Tibial nerve (tissue), 4 donors: ENCODE results near the gene SCN2B. TPM values are rescaled to one million over a fixed set of nuclear protein-coding genes. Genes with fewer than 3 reads are reported as not detected.
"Not testable (repeated sequence)": the region's sequence is repeated elsewhere in the genome, so short reads cannot be mapped to it uniquely, and the experiment has no call there.

Experiments used
- DNase-seq, 2 donors: peaks; one replicate each; pipeline ENCODE4 v3.0.0-alpha.2; 2019; ENCODE audit warnings: low spot score in 2 of 2
- H3K27ac ChIP-seq, 4 donors: fragments of 200-600 bp; sonication (generic) in 3 of 4; one replicate each; pipeline ENCODE4 v1.5.1; 2017 to 2019; ENCODE audit warnings: mild to moderate bottlenecking in 1 of 4
- H3K27me3 ChIP-seq, 2 donors: fragments of 200-600 bp; sonication (generic) in 1 of 2; one replicate each; pipeline versions ENCODE4 v1.5.1 to v1.6.0; 2017 to 2019
- H3K36me3 ChIP-seq, 3 donors: fragments of 200-600 bp; sonication (generic); one replicate each; pipeline ENCODE4 v1.5.1; 2018 to 2019
- H3K4me1 ChIP-seq, 4 donors: fragments of 200-600 bp; sonication (generic) in 3 of 4; one replicate each; pipeline ENCODE4 v1.5.1; 2017 to 2019
- H3K4me3 ChIP-seq, 4 donors: fragments of 200-600 bp; sonication (generic) in 3 of 4; one replicate each; pipeline ENCODE4 v1.5.1; 2017 to 2019; ENCODE audit warnings: mild to moderate bottlenecking in 1 of 4, moderate library complexity in 1 of 4
- H3K9me3 ChIP-seq, 4 donors: fragments of 200-600 bp; sonication (generic) in 3 of 4; one replicate each; pipeline ENCODE4 v1.5.1; 2017 to 2019
- EP300 ChIP-seq, 2 donors: sonication (generic); formaldehyde crosslinking; IDR thresholded peaks; one replicate each; pipeline ENCODE4 v1.6.1; 2017; ENCODE audit warnings: antibody characterized with exemption in 2 of 2, mild to moderate bottlenecking in 1 of 2
- POLR2A ChIP-seq, 2 donors: fragments of 450-650 bp; IDR thresholded peaks; one replicate each; pipeline ENCODE4 v1.6.1; 2017; ENCODE audit warnings: antibody characterized with exemption in 2 of 2, mild to moderate bottlenecking in 2 of 2, moderate library complexity in 2 of 2
- WGBS, 2 donors: methylation state at CpG; one replicate each; pipeline ENCODE4 v1.1.5; 2018; 5-methylcytosine and 5-hydroxymethylcytosine counted together
- total RNA-seq, 4 donors: library from RNA; depleted of rRNA; stranded (reverse); fragments of >200 nt; gene quantifications; one replicate each; pipeline ENCODE4 v1.1.0, GENCODE V29; 2016
- TF ChIP-seq, protein P1 (sequence below), 5 experiments: fragments of 200-600 bp in 3 of 5; fragments of 450-650 bp in 2 of 5; sonication (generic) in 3 of 5; IDR thresholded peaks; one replicate each; pipeline ENCODE4 v1.5.1; 2016 to 2019; ENCODE audit warnings: antibody characterized with exemption in 5 of 5, mild to moderate bottlenecking in 3 of 5, moderate library complexity in 2 of 5

The SCN2B gene
- total RNA-seq, 4 donors from 2014 or later, result 0.78 to 1.3 (median 0.87) TPM; not detected in 1

DNA sequence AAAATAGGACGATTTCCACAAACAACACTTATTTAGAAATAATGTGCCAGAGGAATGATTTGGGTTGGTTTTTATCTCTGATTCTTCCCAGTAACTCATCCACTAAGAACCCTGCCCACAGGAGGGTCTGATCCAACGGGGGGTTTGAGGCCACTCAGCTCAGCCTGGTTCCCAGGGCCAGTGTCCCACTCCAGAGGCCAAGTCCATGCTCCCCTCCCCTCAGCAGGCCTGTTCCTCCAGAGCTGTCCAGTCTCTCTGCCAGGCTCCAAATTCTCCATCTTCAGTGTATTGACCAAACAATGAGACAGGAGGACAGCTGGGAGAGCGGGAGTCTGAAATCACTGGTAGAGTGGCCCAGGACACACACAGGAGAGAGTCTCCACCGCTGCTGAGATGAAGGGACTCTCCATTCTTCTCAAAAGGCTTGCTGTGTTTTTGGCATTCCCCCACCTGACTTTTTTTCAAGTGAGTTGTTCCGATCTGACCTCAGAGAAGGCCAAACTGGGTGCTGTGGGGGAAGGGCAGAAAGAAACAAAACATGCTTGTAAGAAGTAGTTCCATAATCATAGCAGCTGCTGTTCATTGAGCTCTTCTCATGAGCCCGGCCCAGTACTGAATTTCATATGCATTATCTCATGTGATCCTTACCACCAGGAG lies 17.6 kb upstream of the SCN2B start:
- Histone ChIP-seq H3K27me3 (no peaks in the 10 kb centered on the region), H3K4me1 (peaks cover 0 to 21% (median 6%) of the 10 kb centered on the region in 4 donors), H3K4me3 (no peak overlapping the region), H3K27ac (no peak overlapping the region), H3K9me3 (peaks cover 0 to 5% (median 0%) of the 10 kb centered on the region in 4 donors), H3K36me3 (no peaks in the 10 kb centered on the region)
- TF ChIP-seq, protein P1, sequence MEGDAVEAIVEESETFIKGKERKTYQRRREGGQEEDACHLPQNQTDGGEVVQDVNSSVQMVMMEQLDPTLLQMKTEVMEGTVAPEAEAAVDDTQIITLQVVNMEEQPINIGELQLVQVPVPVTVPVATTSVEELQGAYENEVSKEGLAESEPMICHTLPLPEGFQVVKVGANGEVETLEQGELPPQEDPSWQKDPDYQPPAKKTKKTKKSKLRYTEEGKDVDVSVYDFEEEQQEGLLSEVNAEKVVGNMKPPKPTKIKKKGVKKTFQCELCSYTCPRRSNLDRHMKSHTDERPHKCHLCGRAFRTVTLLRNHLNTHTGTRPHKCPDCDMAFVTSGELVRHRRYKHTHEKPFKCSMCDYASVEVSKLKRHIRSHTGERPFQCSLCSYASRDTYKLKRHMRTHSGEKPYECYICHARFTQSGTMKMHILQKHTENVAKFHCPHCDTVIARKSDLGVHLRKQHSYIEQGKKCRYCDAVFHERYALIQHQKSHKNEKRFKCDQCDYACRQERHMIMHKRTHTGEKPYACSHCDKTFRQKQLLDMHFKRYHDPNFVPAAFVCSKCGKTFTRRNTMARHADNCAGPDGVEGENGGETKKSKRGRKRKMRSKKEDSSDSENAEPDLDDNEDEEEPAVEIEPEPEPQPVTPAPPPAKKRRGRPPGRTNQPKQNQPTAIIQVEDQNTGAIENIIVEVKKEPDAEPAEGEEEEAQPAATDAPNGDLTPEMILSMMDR (IDR thresholded peaks at IDR 0.05), result no peak
- TF ChIP-seq EP300 (IDR thresholded peaks at IDR 0.05) (no peak), POLR2A (IDR thresholded peaks at IDR 0.05) (no peak)
- 60 to 64% methylated on average over 6 of the region's 6 CpGs for WGBS, 2 donors
- no peak for DNase-seq

DNA sequence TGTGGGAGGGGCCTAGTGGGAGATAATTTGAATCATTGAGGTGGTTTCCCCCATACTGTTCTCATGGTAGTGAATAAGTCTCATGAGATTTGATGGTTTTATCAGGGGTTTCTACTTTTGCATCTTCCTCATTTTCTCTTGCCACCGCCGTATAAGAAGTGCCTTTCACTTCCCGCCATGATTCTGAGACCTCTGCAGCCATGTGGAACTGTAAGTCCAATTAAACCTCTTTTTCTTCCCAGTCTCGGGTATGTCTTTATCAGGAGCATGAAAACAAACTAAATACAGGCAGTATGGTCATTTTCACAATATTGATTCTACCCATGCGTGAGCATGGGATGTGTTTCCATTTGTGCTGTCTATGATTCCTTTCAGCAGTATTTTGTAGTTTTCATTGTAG lies 16.4 kb upstream of the SCN2B start:
- H3K27me3 ChIP-seq, H3K9me3 ChIP-seq, H3K4me3 ChIP-seq, H3K36me3 ChIP-seq, H3K27ac ChIP-seq, DNase-seq: not testable (repeated sequence)
- peaks cover 0 to 12% (median 6%) of the 10 kb centered on the region in 4 donors for H3K4me1 ChIP-seq
- 92 to 93% methylated on average over 5 of the region's 5 CpGs for WGBS, 2 donors

DNA sequence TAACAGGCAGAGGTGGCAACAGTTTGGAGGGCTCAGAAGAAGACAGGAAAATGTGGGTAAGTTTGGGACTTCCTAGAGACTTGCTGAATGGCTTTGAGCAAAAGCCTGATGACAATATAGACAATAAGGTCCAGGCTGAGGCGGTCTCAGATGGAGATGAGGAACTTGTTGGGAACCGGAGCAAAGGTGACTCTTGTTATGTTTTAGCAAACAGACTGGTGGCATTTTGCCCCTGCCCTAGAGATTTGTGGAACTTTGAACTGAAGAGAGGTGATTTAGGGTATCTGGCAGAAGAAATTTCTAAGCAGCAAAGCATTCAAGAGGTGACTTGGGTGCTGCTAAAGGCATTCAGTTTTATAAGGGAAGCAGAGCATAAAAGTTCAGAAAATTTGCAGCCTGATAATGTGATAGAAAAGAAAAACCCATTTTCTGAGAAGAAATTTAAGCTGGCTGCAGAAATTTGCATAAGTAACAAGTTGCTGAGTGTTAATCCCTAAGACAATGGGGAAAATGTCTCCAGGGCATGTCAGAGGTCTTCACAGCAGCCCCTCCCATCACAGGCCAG lies 14.6 kb upstream of the SCN2B start:
- not testable (repeated sequence) for H3K27me3 ChIP-seq, H3K9me3 ChIP-seq, H3K36me3 ChIP-seq, H3K27ac ChIP-seq, H3K4me3 ChIP-seq, DNase-seq
- H3K4me1 ChIP-seq, result peaks cover 0 to 12% (median 6%) of the 10 kb centered on the region in 4 donors
- 92 to 94% methylated on average over 2 of the region's 2 CpGs for WGBS, 2 donors

DNA sequence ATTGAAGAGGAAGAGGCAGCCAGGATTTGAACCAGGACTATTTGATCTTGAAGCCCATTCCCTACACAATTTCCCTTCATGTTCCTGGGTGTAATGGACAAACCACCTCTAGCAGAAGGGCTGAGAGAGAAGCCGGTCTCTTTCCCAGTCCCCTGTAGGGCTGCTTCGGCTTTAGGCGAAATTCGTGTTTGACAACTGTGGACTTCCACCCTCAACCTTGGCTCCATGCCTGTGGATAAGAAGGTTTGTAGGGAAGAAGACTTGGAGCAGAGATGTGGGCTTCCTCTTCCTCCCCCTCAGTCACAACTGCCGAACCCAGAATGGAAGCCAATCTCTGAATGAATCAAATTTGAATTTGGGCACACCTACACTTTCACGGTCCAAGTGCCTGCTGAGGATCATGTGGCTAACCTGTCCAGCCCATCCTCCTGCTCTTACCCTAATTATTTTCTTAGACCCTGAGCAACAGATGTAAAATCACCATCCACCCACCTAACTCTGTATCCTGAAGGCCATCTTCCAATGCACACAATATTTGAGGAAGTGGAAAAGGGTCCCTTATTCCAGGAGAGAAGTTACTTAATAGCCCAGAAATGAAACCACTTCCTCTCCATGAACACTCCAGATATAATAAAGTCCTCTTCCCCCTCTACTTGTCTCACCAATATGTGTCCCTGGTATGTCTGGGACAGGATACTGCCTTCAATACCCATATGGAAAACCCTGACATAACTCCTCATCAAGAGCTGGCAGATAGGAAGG lies 10.1 kb upstream of the SCN2B start:
- Histone ChIP-seq H3K36me3 (no peaks in the 10 kb centered on the region), H3K9me3 (peaks cover 0 to 5% (median 0%) of the 10 kb centered on the region in 4 donors), H3K27me3 (no peaks in the 10 kb centered on the region), H3K4me3 (no peak overlapping the region), H3K4me1 (no peaks in the 10 kb centered on the region), H3K27ac (no peak overlapping the region)
- 71 to 80% methylated on average over 6 of the region's 6 CpGs for WGBS, 2 donors
- TF ChIP-seq, protein P1 (IDR thresholded peaks at IDR 0.05), result no peak
- TF ChIP-seq EP300 (IDR thresholded peaks at IDR 0.05) (no peak), POLR2A (IDR thresholded peaks at IDR 0.05) (no peak)
- DNase-seq, result no peak

DNA sequence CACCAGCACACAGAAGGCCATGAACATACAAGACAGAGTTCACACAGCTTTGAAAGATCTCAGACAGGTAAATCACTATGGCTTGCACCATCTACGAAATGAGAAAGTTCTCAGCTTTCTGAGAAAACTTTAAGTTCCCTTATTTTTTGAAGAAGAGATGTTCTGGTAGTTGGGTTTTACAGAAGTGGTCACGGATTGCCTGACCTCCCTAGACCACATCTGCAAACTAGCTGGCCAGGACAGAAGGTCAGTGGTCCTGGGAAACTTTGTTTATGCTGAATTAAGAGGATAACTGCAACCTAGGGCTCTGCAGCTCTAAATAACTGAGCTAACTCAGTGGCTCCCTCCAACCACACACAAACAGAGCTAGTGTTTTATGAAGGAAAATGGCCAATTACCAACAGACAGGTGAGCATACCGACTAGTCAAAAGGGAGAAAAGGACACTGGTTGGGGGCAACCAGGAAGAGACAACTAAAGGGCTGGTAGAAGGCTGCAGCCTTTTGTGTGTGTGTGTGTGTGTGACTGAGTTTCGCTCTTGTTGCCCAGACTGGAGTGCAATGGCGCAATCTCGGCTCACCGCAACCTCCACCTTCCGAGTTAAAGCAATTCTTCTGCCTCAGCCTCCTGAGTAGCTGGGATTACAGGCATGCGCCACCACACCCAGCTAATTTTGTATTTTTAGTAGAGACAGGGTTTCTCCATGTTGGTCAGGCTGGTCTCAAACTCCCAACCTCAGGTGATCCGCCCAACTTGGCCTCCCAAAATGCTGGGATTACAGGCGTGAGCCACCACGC lies 8.5 kb upstream of the SCN2B start:
- H3K9me3 ChIP-seq, result no peaks in the 10 kb centered on the region
- WGBS, 2 donors, result 86% methylated on average over 12 of the region's 12 CpGs
- TF ChIP-seq EP300 (IDR thresholded peaks at IDR 0.05) (no peak), POLR2A (IDR thresholded peaks at IDR 0.05) (no peak)
- TF ChIP-seq, protein P1 (IDR thresholded peaks at IDR 0.05), result no peak
- no peak for DNase-seq
- H3K4me3 ChIP-seq, result no peak overlapping the region
- no peaks in the 10 kb centered on the region for H3K27me3 ChIP-seq
- H3K4me1 ChIP-seq, result peaks cover 0 to 12% (median 0%) of the 10 kb centered on the region in 4 donors
- no peaks in the 10 kb centered on the region for H3K36me3 ChIP-seq
- no peak overlapping the region for H3K27ac ChIP-seq

DNA sequence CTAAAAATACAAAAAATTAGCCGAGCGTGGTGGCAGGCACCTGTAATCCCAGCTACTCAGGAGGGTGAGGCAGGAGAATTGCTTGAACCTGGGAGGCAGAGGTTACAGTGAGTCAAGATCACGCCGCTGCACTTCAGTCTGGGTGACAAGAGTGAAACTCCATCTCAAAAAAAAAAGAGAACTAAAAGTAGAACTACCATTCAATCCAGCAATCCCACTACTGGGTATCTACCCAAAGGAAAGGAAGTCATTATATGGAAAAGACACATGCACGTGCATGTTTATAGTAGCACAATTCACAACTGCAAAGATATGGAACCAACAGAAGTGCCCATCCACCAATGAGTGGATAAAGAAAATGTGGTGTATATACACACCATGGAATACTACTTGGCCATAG lies 7.3 kb upstream of the SCN2B start:
- 85 to 89% methylated on average over 5 of the region's 5 CpGs for WGBS, 2 donors
- H3K27me3 ChIP-seq, H3K36me3 ChIP-seq, H3K4me3 ChIP-seq, H3K9me3 ChIP-seq, H3K27ac ChIP-seq, DNase-seq: not testable (repeated sequence)
- peaks cover 0 to 14% (median 0%) of the 10 kb centered on the region in 4 donors for H3K4me1 ChIP-seq
